Mucosa of rectum (tissue), 2 donors: ENCODE measurements around the gene XPNPEP1.

Source experiments
- H3K27ac ChIP-seq, 2 donors: one replicate each; pipeline ENCODE4 v1.7.0; 2013; ENCODE audit warnings: inconsistent platforms in 2 of 2, low read depth in 2 of 2, low read length in 2 of 2
- H3K27me3 ChIP-seq, 2 donors: one replicate each; pipeline ENCODE4 v1.7.0; 2013; ENCODE audit warnings: low read length in 2 of 2; ENCODE audit not compliant: control insufficient read depth in 2 of 2, insufficient read depth in 2 of 2
- H3K36me3 ChIP-seq, 2 donors: one replicate each; pipeline ENCODE4 v1.7.0; 2013; ENCODE audit warnings: low read length in 2 of 2; ENCODE audit not compliant: control insufficient read depth in 2 of 2, insufficient read depth in 2 of 2
- H3K4me1 ChIP-seq, 2 donors: one replicate each; pipeline ENCODE4 v1.7.0; 2013; ENCODE audit warnings: low read length in 2 of 2, mild to moderate bottlenecking in 1 of 2; ENCODE audit not compliant: control insufficient read depth in 2 of 2, insufficient read depth in 2 of 2
- H3K4me3 ChIP-seq, 2 donors: one replicate each; pipeline ENCODE4 v1.7.0; 2013; ENCODE audit warnings: low read length in 2 of 2
- H3K9ac ChIP-seq, 2 donors: one replicate each; pipeline ENCODE4 v1.7.0; 2013; ENCODE audit warnings: low read length in 2 of 2, low read depth in 1 of 2, mild to moderate bottlenecking in 1 of 2
- H3K9me3 ChIP-seq, 2 donors: one replicate each; pipeline ENCODE4 v1.7.0; 2013; ENCODE audit warnings: low read length in 2 of 2; ENCODE audit not compliant: control insufficient read depth in 2 of 2
- donor health status: healthy.
- donor health status: Normal muscosa, but diverticular disease.

XPNPEP1 gene

DNA sequence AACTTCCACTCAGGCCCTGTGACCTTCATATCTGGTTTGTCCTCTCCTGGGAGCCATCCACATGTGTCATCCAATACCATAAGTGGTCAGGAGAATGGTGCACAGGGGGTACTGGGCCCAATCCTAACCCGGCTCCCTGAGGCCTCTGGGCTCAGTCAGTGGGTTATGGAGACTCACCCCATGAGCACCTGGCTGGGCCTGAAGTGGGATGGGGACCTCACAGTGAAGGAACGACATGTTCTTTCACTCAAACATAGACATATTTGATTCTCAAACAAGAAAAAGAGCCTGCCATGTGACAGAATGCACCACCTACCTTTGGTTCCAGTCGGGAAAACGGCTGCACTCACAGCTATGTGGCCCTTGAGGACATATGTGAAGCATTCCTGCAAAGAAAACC is 51.8 kb downstream of the XPNPEP1 start:
- no peaks in the 10 kb centered on the region for H3K27me3 ChIP-seq
- no peak overlapping the region for H3K4me3 ChIP-seq
- no peak overlapping the region for H3K9ac ChIP-seq
- peaks cover 71 to 76% of the 10 kb centered on the region in 2 donors for H3K36me3 ChIP-seq
- H3K4me1 ChIP-seq, result no peaks in the 10 kb centered on the region
- H3K27ac ChIP-seq, result no peak overlapping the region
- H3K9me3 ChIP-seq, result no peaks in the 10 kb centered on the region

DNA sequence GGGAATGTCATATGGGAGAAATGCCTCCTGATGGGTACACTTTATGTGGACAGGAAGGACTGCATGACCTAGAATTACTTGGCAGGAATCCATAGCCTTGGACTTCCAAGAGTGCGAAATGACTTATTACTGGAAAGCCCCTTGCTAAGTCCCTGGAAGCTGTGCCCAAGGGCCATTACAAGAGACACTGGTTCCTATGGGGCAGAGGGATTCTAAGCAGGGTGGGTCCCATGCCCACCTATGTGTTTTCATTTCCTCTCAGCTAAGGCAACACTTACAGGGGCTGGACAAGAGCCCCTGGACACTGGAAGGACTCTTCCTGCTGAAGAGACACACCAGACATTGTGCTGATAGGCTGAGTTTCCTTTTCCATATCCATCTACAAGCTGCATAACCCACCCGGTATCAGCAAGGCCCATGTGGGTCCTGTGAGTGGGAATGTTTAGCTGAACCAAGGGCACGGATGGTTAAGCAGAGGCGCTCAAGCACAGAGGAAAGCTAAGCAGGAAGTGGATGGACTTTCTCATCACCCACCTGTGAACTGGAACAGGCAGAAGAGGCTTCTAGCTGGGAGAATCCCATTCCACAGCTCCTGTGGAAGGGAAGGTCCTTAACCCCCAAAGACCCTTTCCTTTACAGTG is 56.2 kb downstream of the XPNPEP1 start:
- no peaks in the 10 kb centered on the region for H3K27me3 ChIP-seq
- H3K27ac ChIP-seq, result no peak overlapping the region
- H3K36me3 ChIP-seq, result peaks cover 74 to 84% of the 10 kb centered on the region in 2 donors
- H3K4me1 ChIP-seq, result no peaks in the 10 kb centered on the region
- no peak overlapping the region for H3K9ac ChIP-seq
- H3K4me3 ChIP-seq, result no peak overlapping the region
- H3K9me3 ChIP-seq, result no peaks in the 10 kb centered on the region

DNA sequence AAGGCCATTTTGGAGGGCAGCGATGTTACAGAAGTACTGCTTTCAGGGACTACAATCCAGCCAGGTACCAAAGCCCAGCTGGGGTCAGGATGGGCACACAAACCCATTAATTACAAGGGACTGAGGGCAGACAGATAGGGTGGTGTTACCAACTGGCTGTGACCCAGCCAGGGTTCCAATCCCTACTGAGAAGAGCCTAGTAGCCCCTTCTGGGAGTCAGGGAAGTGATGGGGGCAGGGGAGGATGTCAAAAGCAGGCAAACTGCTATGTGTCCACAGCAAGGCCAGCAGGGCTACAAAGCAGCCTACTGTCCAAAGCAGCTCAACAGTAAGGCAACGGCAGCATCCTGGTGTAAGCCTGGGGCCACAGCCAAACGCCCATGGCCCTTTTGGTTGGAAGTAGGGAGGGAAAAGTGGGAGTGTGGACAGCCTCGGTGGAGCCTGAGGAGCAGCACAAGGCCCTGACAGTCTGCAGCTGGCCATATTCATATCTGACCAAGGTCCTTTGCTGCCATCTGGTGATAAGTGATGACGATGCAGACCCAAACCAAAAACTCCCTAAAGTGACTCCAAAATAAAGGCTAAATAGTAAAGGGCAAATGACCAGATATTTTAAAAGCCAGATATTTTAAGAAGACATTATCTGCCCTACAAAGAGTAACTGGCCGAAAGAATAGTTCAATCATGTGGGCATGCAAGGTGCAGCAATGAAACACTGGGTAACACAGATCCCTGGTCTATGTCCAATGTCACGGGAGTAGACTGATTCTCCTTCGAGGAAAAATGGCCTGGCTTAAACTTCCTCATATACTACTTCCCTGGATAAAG is 56.9 kb downstream of the XPNPEP1 start:
- Histone ChIP-seq H3K9ac (no peak overlapping the region), H3K4me1 (no peaks in the 10 kb centered on the region), H3K36me3 (peaks cover 67 to 76% of the 10 kb centered on the region in 2 donors), H3K4me3 (no peak overlapping the region), H3K9me3 (no peaks in the 10 kb centered on the region), H3K27ac (no peak overlapping the region), H3K27me3 (no peaks in the 10 kb centered on the region)

DNA sequence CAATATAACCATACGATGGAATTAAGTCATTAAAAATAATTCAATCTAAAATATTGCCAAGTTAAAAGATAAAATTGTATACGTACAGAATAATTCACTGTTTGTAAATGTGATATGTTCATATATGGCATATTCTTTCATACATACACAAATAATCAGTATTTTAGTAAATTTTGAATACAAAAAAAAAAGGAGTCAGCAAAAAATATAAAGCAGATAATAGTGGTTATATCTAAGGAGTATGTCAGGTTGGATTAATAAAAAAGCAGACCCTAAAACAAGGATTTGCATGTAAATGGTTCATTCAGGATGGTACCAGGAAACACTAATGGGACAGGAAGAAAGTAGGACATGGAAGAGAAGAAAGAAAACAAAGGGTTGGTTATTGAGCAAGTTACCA is 59.5 kb downstream of the XPNPEP1 start:
- Histone ChIP-seq H3K9ac (no peak overlapping the region), H3K36me3 (peaks cover 47 to 55% of the 10 kb centered on the region in 2 donors), H3K4me1 (no peaks in the 10 kb centered on the region), H3K9me3 (no peaks in the 10 kb centered on the region), H3K4me3 (no peak overlapping the region), H3K27ac (no peak overlapping the region), H3K27me3 (no peaks in the 10 kb centered on the region)

DNA sequence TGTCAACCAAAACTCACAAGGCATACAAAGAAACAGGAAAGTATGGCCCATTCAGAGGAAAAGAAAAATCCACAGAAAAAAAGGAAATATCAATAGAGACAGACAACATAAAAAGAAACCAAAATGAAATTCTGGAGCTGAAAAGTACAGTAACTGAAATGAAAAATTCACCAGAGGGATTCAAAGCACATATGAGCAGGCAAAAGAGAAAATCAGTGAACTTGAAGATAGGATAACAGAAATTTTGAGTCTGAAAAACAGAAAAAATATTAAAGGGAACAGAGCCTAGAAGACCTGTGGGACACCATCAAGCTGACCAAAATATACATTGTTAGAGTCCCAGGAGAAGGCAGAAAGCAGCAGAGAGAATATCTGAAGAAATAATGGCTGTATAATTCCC is 60.6 kb downstream of the XPNPEP1 start:
- no peaks in the 10 kb centered on the region for H3K4me1 ChIP-seq
- H3K4me3 ChIP-seq, result no peak overlapping the region
- no peak overlapping the region for H3K9ac ChIP-seq
- no peaks in the 10 kb centered on the region for H3K9me3 ChIP-seq
- no peaks in the 10 kb centered on the region for H3K27me3 ChIP-seq
- peaks cover 37 to 45% of the 10 kb centered on the region in 2 donors for H3K36me3 ChIP-seq
- H3K27ac ChIP-seq, result no peak overlapping the region

DNA sequence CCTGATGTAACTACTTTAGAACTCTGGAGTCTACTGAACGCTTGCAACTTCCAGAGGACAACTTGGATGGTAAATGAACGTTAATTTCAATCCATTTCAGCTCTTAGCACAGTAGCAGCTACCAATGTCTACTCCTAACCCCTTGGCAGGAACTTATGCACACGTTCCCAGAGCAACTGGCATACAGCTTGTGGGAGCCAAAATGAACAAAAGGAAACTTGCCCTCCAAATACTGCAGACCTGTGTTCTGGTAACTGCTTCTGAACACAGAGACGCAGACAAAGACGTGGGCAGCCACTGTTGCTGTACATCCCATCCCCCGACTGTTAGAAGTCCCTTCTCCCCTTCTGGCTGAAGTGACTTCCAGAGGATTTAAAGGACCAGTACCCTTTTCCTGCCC is 61.3 kb downstream of the XPNPEP1 start:
- H3K4me1 ChIP-seq, result no peaks in the 10 kb centered on the region
- no peak overlapping the region for H3K9ac ChIP-seq
- H3K27me3 ChIP-seq, result no peaks in the 10 kb centered on the region
- H3K4me3 ChIP-seq, result no peak overlapping the region
- H3K36me3 ChIP-seq, result peaks cover 31 to 38% of the 10 kb centered on the region in 2 donors
- H3K27ac ChIP-seq, result no peak overlapping the region
- H3K9me3 ChIP-seq, result no peaks in the 10 kb centered on the region

DNA sequence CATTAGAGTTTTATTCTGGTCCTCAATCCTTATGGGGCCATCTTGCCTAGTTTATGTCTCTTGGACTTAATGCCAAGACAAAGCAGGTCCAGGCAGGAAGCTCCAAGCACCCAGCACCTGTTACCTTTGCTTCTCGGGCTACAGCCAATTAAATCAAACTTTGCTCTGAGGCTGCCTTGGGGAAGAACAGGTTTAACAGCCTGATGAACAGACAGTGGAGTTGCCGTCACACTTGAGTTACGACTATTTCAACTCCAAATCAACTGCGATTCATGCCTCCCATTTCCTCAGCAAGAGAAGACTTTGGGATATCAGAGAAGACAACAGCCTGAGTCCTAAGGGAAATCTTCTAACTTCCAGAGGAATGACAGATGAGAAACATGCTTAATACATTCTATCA is 62.2 kb downstream of the XPNPEP1 start:
- Histone ChIP-seq H3K4me3 (no peak overlapping the region), H3K9ac (no peak overlapping the region), H3K4me1 (no peaks in the 10 kb centered on the region), H3K9me3 (no peaks in the 10 kb centered on the region), H3K27ac (no peak overlapping the region), H3K27me3 (no peaks in the 10 kb centered on the region), H3K36me3 (peaks cover 28 to 31% of the 10 kb centered on the region in 2 donors)

DNA sequence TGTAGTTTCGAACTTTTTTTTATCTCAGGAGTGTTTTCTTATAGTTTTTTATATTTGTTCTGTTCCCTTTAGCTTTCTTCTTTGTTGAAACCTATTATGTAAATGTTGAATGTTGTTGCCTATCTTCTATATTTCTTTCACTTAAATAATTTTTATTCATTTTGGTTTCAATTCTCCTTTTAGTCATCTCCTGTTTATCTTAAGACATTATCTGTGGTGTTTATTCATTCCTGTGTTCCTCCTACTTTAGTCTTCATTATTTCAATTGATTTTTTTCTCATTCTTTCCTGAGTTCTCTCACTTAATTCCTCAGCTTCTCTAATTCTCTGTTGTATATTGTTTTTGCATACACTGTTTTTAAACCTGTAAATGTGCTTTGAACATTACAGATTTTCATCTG is 64.1 kb downstream of the XPNPEP1 start:
- H3K9me3 ChIP-seq, result no peaks in the 10 kb centered on the region
- H3K27ac ChIP-seq, result no peak overlapping the region
- H3K4me3 ChIP-seq, result no peak overlapping the region
- H3K27me3 ChIP-seq, result no peaks in the 10 kb centered on the region
- no peak overlapping the region for H3K9ac ChIP-seq
- H3K4me1 ChIP-seq, result no peaks in the 10 kb centered on the region
- H3K36me3 ChIP-seq, result peaks cover 10 to 13% of the 10 kb centered on the region in 2 donors

DNA sequence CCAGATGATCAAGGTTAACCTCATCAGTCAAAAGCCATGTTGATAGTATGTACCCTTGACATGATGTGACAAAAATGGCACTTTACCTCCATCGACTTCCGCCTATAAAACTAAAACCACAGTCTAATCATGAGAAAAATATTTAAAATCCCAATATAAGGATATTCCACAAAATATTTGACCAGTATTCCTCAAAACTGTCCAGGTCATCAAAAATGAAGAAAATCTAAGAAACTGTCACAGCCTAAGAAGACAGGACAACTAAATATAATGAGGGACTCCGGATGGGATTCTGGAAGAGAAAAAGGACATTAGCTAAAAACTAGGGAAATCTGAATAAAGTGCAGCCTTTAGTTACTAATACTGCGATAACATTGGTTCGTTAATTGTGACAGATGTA is 67.6 kb downstream of the XPNPEP1 start:
- no peak overlapping the region for H3K9ac ChIP-seq
- H3K4me1 ChIP-seq, result no peaks in the 10 kb centered on the region
- H3K9me3 ChIP-seq, result no peaks in the 10 kb centered on the region
- no peak overlapping the region for H3K27ac ChIP-seq
- H3K4me3 ChIP-seq, result no peak overlapping the region
- H3K36me3 ChIP-seq, result peaks cover 0 to 6% of the 10 kb centered on the region in 2 donors
- no peaks in the 10 kb centered on the region for H3K27me3 ChIP-seq

DNA sequence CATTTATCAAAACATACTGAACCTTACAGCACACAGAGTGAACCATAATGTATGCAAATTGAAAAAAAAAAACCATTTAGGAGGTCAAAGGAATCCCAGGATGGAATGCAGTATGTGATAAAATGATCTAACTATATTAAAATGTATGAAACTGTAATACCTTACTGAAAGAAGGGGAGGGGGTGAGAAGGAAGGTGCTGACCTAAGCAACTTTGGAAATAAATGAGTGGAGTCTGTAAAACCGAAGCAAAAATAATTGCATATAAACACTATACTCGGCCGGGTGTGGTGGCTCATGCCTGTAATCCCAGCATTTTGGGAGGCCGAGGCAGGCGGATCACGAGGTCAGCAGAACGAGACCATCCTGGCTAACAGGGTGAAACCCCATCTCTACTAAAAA is 69.4 kb downstream of the XPNPEP1 start:
- Histone ChIP-seq H3K4me1 (no peaks in the 10 kb centered on the region), H3K27ac (no peak overlapping the region), H3K4me3 (no peak overlapping the region), H3K9ac (no peak overlapping the region), H3K36me3 (no peaks in the 10 kb centered on the region), H3K27me3 (no peaks in the 10 kb centered on the region), H3K9me3 (no peaks in the 10 kb centered on the region)
